PC-9 (cell line): ENCODE results near the gene PRIMA1. TPM values are rescaled to one million over a fixed set of nuclear protein-coding genes. Genes with fewer than 3 reads are reported as not detected.

Experiments used
- BruUV-seq: library from RNA; stranded (reverse); fragments of 400-500 nt; replicated peaks from 2 replicates; lab custom pipeline; 2021; lab: Mats Ljungman, UMichigan
- CTCF ChIA-PET: fragments of 300-600 bp; sonication (Branson Sonifier 250); formaldehyde crosslinking; loops from one replicate; lab custom pipeline; 2022; ENCODE audit warnings: antibody characterized with exemption; lab: Charles Lee
- POLR2A ChIA-PET: fragments of 300-600 bp; sonication (Branson Sonifier 250); formaldehyde crosslinking; loops from one replicate; lab custom pipeline; 2022; ENCODE audit warnings: antibody characterized with exemption; ENCODE audit not compliant: unreplicated experiment; lab: Charles Lee
- DNase-seq, 2 experiments: peaks; one replicate each; pipeline versions ENCODE4 v3.0.0 to v3.0.0-alpha.2; 2015 to 2022; ENCODE audit warnings: mixed read lengths in 1 of 2
- H2AFZ ChIP-seq: fragments of 200-600 bp; sonication (generic); 2 replicates; pipeline ENCODE4 v1.8.1; 2017; ENCODE audit warnings: antibody characterized with exemption
- H3F3A ChIP-seq: fragments of 200-600 bp; sonication (generic); 2 replicates; pipeline ENCODE4 v1.8.1; 2017; ENCODE audit warnings: antibody characterized with exemption, mild to moderate bottlenecking, low read depth; ENCODE audit not compliant: insufficient read depth
- H3K27ac ChIP-seq: fragments of 200-600 bp; sonication (generic); 2 replicates; pipeline ENCODE4 v1.6.1; 2016; ENCODE audit warnings: mixed run types
- H3K27me3 ChIP-seq: fragments of 200-600 bp; sonication (generic); 2 replicates; pipeline ENCODE4 v1.6.1; 2016; ENCODE audit warnings: low read depth, mixed run types; ENCODE audit not compliant: insufficient read depth
- H3K36me3 ChIP-seq: fragments of 200-600 bp; sonication (generic); 2 replicates; pipeline ENCODE4 v1.6.1; 2016; ENCODE audit warnings: low read depth, mixed run types
- H3K4me1 ChIP-seq: fragments of 200-600 bp; sonication (generic); replicated peaks from 2 replicates; pipeline ENCODE4 v1.6.1; 2016; ENCODE audit warnings: mixed run types; ENCODE audit not compliant: insufficient read depth
- H3K4me2 ChIP-seq: fragments of 200-600 bp; sonication (generic); 2 replicates; pipeline ENCODE4 v1.6.1; 2017; ENCODE audit warnings: mixed run types
- H3K4me3 ChIP-seq: fragments of 200-600 bp; sonication (generic); 2 replicates; pipeline ENCODE4 v1.6.1; 2016; ENCODE audit warnings: mixed run types
- H3K79me2 ChIP-seq: fragments of 200-600 bp; sonication (generic); 2 replicates; pipeline ENCODE4 v1.6.1; 2017; ENCODE audit warnings: low read depth, mixed run types
- H3K9me2 ChIP-seq: fragments of 200-600 bp; sonication (generic); 2 replicates; pipeline ENCODE4 v1.8.1; 2017; ENCODE audit warnings: mild to moderate bottlenecking; ENCODE audit not compliant: insufficient read depth
- H3K9me3 ChIP-seq: fragments of 200-600 bp; sonication (generic); 2 replicates; pipeline ENCODE4 v1.8.1; 2016; ENCODE audit warnings: low read depth; ENCODE audit not compliant: insufficient read depth
- H4K20me1 ChIP-seq: fragments of 200-600 bp; sonication (generic); 2 replicates; pipeline ENCODE4 v1.8.1; 2017; ENCODE audit not compliant: insufficient read depth
- CTCF ChIP-seq: fragments of 200-600 bp; sonication (generic); conservative IDR thresholded peaks from 2 replicates; pipeline ENCODE4 v1.6.1; 2017; ENCODE audit warnings: mixed run types, antibody characterized with exemption, mild to moderate bottlenecking, moderate library complexity
- EZH2 ChIP-seq: fragments of 200-600 bp; sonication (generic); IDR thresholded peaks from 2 replicates; pipeline ENCODE4 v1.8.0; 2017; ENCODE audit warnings: antibody characterized with exemption, low read depth
- intact Hi-C: fragments of 100-400 bp; cut with micrococcal nuclease; formaldehyde crosslinking; loops from one replicate; pipeline ENCODE4 v1.10.0; 2022; ENCODE audit not compliant: unreplicated experiment
- total RNA-seq: library from RNA; stranded (reverse); gene quantifications from 2 replicates; pipeline ENCODE4 v1.2.3, GENCODE V29; 2021

Gene PRIMA1
- total RNA-seq, 1 experiment from 2014 or later = not detected

GRCh38 chr14:93741556-93742230 lies 46.6 kb downstream of the PRIMA1 start:
- Histone ChIP-seq H3F3A (no peaks in the 10 kb centered on the region), H3K9me3 (no peaks in the 10 kb centered on the region), H3K9me2 (no peaks in the 10 kb centered on the region), H2AFZ (no peak overlapping the region), H3K4me2 (no peak overlapping the region), H3K4me3 (no peak overlapping the region), H3K79me2 (no peaks in the 10 kb centered on the region), H3K36me3 (no peaks in the 10 kb centered on the region), H3K27me3 (peaks cover 72% of the 10 kb centered on the region), H4K20me1 (no peaks in the 10 kb centered on the region), H3K27ac (no peak overlapping the region), H3K4me1 (no peaks in the 10 kb centered on the region)
- no TSS peak for BruUV-seq
- intact Hi-C loops = no loop called here
- DNase-seq = no peak
- TF ChIP-seq EZH2 (no peak), CTCF (no peak)
- ChIA-PET POLR2A (no interaction called here), CTCF (no interaction called here)

GRCh38 chr14:93737634-93738033 lies 50.7 kb downstream of the PRIMA1 start:
- H2AFZ ChIP-seq = no peak overlapping the region
- intact Hi-C loops = no loop called here
- ChIA-PET POLR2A (no interaction called here), CTCF (no interaction called here)
- no peak overlapping the region for H3K4me3 ChIP-seq
- no peaks in the 10 kb centered on the region for H3F3A ChIP-seq
- peaks cover 72% of the 10 kb centered on the region for H3K27me3 ChIP-seq
- no peaks in the 10 kb centered on the region for H3K36me3 ChIP-seq
- no peaks in the 10 kb centered on the region for H3K79me2 ChIP-seq
- no peaks in the 10 kb centered on the region for H3K9me3 ChIP-seq
- H3K27ac ChIP-seq = no peak overlapping the region
- no peak for DNase-seq
- TF ChIP-seq CTCF (no peak), EZH2 (no peak)
- H4K20me1 ChIP-seq = no peaks in the 10 kb centered on the region
- H3K4me2 ChIP-seq = no peak overlapping the region
- BruUV-seq = no TSS peak
- no peaks in the 10 kb centered on the region for H3K4me1 ChIP-seq
- no peaks in the 10 kb centered on the region for H3K9me2 ChIP-seq

GRCh38 chr14:93736378-93737014 lies 51.8 kb downstream of the PRIMA1 start:
- ChIA-PET CTCF (no interaction called here), POLR2A (no interaction called here)
- TF ChIP-seq EZH2 = no peak
- TF ChIP-seq CTCF = peak; percentile 49
- no TSS peak for BruUV-seq
- H3K36me3 ChIP-seq = no peaks in the 10 kb centered on the region
- no peaks in the 10 kb centered on the region for H3K79me2 ChIP-seq
- H4K20me1 ChIP-seq = no peaks in the 10 kb centered on the region
- H3K9me2 ChIP-seq = no peaks in the 10 kb centered on the region
- H2AFZ ChIP-seq = no peak overlapping the region
- no peaks in the 10 kb centered on the region for H3K4me1 ChIP-seq
- H3K27me3 ChIP-seq = peaks cover 64% of the 10 kb centered on the region
- intact Hi-C loops = no loop called here
- H3K4me2 ChIP-seq = no peak overlapping the region
- no peaks in the 10 kb centered on the region for H3F3A ChIP-seq
- H3K27ac ChIP-seq = no peak overlapping the region
- no peak for DNase-seq
- H3K9me3 ChIP-seq = no peaks in the 10 kb centered on the region
- no peak overlapping the region for H3K4me3 ChIP-seq
